Panc1 (cell line): ENCODE results near the gene USH1C.

ENCODE experiments used
- TF ChIP-seq, protein P1 (sequence below): fragments of 450-650 bp; IDR thresholded peaks from 2 replicates; pipeline ENCODE4 v1.5.1; 2017; ENCODE audit warnings: mild to moderate bottlenecking
- TF ChIP-seq, protein P2 (sequence below), 2 experiments: IDR thresholded peaks; 2 replicates each; pipeline ENCODE4 v1.6.1; 2011 to 2012; ENCODE audit warnings: low read depth in 2 of 2, control low read depth in 1 of 2, low read length in 1 of 2, mild to moderate bottlenecking in 1 of 2, moderate library complexity in 1 of 2; ENCODE audit not compliant: insufficient read depth in 1 of 2

DNA sequence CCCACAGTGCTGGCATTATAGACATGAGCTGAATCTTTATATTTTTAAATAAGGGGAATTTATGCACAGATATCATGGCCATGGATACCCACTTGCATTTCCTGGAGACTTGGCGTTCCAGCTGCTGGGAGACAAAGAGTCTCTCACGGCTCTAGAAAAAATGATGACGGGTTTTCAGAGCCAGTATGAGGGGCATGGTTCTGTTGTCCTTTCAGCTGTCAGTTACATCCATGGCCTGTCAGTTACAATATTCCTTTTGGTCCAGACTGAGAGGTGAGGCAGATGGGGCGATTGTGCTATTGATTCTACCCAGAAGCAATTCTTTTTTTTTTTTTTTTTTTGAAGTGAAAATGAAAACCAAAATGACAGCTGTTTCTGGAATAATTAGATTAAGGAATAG lies 29.7 kb downstream of the USH1C start:
- TF ChIP-seq, protein P1, sequence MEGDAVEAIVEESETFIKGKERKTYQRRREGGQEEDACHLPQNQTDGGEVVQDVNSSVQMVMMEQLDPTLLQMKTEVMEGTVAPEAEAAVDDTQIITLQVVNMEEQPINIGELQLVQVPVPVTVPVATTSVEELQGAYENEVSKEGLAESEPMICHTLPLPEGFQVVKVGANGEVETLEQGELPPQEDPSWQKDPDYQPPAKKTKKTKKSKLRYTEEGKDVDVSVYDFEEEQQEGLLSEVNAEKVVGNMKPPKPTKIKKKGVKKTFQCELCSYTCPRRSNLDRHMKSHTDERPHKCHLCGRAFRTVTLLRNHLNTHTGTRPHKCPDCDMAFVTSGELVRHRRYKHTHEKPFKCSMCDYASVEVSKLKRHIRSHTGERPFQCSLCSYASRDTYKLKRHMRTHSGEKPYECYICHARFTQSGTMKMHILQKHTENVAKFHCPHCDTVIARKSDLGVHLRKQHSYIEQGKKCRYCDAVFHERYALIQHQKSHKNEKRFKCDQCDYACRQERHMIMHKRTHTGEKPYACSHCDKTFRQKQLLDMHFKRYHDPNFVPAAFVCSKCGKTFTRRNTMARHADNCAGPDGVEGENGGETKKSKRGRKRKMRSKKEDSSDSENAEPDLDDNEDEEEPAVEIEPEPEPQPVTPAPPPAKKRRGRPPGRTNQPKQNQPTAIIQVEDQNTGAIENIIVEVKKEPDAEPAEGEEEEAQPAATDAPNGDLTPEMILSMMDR = no peak
- TF ChIP-seq, protein P2, sequence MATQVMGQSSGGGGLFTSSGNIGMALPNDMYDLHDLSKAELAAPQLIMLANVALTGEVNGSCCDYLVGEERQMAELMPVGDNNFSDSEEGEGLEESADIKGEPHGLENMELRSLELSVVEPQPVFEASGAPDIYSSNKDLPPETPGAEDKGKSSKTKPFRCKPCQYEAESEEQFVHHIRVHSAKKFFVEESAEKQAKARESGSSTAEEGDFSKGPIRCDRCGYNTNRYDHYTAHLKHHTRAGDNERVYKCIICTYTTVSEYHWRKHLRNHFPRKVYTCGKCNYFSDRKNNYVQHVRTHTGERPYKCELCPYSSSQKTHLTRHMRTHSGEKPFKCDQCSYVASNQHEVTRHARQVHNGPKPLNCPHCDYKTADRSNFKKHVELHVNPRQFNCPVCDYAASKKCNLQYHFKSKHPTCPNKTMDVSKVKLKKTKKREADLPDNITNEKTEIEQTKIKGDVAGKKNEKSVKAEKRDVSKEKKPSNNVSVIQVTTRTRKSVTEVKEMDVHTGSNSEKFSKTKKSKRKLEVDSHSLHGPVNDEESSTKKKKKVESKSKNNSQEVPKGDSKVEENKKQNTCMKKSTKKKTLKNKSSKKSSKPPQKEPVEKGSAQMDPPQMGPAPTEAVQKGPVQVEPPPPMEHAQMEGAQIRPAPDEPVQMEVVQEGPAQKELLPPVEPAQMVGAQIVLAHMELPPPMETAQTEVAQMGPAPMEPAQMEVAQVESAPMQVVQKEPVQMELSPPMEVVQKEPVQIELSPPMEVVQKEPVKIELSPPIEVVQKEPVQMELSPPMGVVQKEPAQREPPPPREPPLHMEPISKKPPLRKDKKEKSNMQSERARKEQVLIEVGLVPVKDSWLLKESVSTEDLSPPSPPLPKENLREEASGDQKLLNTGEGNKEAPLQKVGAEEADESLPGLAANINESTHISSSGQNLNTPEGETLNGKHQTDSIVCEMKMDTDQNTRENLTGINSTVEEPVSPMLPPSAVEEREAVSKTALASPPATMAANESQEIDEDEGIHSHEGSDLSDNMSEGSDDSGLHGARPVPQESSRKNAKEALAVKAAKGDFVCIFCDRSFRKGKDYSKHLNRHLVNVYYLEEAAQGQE (IDR thresholded peaks at IDR 0.05; ENCODE audit: insufficient read depth in 1 of 2, low read depth in 2 of 2, low read length in 1 of 2) = no peak
